Measurements from ENCODE around the gene ADGRV1. TPM values are rescaled to one million over a fixed set of nuclear protein-coding genes. Genes with fewer than 3 reads are reported as not detected.
"Not testable (repeated sequence)": the region's sequence is repeated elsewhere in the genome, so short reads cannot be mapped to it uniquely, and the experiment has no call there.

Gene ADGRV1
- total RNA-seq, 1 donor from 2014 or later: 1.7 TPM

DNA sequence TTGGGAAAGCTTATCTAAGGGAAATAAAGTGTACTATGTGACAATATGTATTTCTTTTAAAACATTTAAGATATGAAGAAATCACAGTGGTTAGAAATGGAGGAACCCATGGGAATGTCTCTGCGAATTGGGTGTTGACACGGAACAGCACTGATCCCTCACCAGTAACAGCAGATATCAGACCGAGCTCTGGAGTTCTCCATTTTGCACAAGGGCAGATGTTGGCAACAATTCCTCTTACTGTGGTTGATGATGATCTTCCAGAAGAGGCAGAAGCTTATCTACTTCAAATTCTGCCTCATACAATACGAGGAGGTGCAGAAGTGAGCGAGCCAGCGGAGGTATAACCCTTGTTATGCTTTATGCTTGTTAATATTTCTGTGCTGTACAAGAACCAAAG lies 69.9 kb downstream of the ADGRV1 start:
- intact Hi-C loops (cut with DNase I): no loop called here
- no peak for DNase-seq (ENCODE audit: low spot score)
- ATAC-seq: no peak

DNA sequence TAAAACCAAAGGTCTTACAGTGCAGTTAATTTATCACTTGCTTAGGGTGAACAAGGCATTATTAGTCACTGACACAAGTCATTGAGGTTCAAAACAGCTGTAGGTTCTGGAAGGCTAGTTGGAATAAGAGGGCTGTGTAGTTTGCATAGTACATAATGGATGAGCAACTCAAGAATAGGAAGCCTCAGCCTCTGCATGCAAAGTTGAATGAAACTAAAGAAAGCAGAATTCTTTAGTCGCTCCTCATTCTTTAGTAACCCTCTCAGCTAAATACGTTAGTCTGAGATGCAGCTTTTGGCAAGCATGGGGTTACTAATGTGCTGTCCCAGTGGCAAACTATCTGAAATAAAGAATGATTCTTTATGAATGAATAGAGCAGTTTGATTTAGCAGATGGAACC lies 74.2 kb downstream of the ADGRV1 start:
- DNase-seq (ENCODE audit: low spot score) (no peak), ATAC-seq (no peak)
- intact Hi-C loops (cut with DNase I): no loop called here

DNA sequence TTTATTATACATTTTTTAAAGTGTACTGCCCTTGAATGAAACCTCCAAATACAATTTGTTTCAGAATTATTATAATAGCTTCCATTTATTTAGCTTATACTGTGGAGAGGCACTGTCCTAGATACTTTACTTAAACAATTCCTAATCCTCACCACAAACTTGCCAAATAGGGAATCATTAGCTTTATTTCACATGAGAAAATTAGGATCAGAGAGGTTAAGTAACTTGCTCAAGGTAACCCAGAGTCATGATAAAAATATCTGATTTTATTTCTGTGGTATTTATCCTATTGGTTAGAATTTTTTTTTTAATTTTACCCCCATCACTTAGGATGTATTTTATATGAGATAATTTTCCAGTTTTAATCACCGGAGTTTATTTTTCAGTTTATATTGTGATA lies 78.4 kb downstream of the ADGRV1 start:
- no peak for DNase-seq (ENCODE audit: low spot score)
- intact Hi-C loops (cut with DNase I): no loop called here
- no peak for ATAC-seq

DNA sequence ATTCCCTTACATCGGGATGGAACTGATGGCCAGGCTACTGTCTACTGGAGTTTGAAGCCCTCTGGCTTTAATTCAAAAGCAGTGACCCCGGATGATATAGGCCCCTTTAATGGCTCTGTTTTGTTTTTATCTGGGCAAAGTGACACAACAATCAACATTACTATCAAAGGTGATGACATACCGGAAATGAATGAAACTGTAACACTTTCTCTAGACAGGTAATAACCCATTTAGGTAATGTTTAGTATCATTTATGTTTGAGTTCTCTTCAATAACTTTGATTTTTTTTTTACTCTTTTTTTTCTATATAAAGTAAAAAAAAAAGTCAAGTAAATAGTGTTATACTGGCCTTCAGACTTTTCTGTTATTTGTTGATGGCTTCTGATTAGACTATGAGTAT lies 79.1 kb downstream of the ADGRV1 start:
- DNase-seq (ENCODE audit: low spot score) (no peak), ATAC-seq (no peak)
- intact Hi-C loops (cut with DNase I): no loop called here

GRCh38 chr5:90638878-90639277 lies 80.3 kb downstream of the ADGRV1 start:
- no peak for DNase-seq (ENCODE audit: low spot score)
- ATAC-seq: no peak
- intact Hi-C loops (cut with DNase I): no loop called here

DNA sequence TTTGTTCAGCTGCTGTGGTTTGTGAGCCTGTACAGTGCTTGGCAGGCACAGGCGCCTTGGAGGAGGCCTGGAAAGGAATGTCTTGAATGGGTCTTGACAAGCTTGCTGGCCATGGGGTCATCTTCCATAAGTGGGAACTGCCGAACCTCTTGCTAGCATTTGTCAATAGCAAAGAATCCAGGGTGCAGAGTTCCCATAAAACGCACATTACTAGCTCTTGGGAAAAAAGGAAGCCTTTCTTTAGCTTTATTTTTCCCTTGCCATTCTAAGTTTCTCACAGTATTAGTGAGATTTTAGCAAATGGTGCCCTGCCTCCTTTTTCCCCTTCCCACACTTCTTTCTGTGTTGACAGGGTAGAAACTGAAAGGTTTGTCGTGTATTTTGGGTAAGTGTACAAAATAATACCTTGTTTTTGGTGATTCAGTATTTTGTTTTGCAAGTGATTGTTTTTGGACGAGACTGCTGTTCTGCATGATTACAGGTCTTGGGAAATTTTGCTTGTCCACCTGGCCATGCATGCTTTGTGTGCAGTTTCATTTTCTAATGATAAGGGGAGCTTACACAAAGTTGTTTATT lies 82.0 kb downstream of the ADGRV1 start:
- peak; percentile 81 for ATAC-seq
- intact Hi-C loops (cut with DNase I): no loop called here

GRCh38 chr5:90641528-90641927 lies 82.9 kb downstream of the ADGRV1 start:
- ATAC-seq (no peak), DNase-seq (ENCODE audit: low spot score) (no peak)
- intact Hi-C loops (cut with DNase I): no loop called here

More for the DNA sequence above, 82.0 kb downstream of the ADGRV1 start:
- DNase-seq (ENCODE audit: low spot score): no peak

GRCh38 chr5:90642706-90643229 lies 84.2 kb downstream of the ADGRV1 start:
- intact Hi-C loops (cut with DNase I): no loop called here
- ATAC-seq: no peak
- no peak for DNase-seq (ENCODE audit: low spot score)

GRCh38 chr5:90644132-90644531 lies 85.5 kb downstream of the ADGRV1 start:
- intact Hi-C loops (cut with DNase I): no loop called here
- ATAC-seq: no peak
- DNase-seq (ENCODE audit: low spot score): no peak

- DNase-seq (ENCODE audit: low spot score): no peak
- intact Hi-C loops (cut with DNase I): no loop called here
- peak; percentile 19 for ATAC-seq
Measured at GRCh38 chr5:90645024-90645610, 86.5 kb downstream of the ADGRV1 start.

DNA sequence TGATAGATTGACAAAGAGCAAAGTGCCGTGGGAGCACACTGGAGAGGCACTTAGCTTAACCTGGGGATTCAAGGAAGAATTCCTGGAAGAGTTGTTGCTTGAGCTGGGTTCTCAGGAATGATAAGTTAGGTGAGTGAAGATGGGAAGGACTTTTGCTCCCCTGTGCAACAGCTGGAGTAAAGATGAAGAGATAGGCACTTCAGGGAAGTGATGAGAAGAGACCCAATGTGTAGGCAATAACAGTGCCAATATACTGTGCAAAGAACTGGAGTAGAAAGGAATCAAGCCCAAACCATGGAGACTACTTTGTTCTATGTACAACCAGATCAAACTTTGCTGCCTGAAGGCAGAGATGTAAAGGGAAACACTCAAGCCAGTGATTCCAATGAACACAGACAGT lies 92.2 kb downstream of the ADGRV1 start:
- DNase-seq (ENCODE audit: low spot score) (no peak), ATAC-seq (no peak)
- intact Hi-C loops (cut with DNase I): no loop called here

DNA sequence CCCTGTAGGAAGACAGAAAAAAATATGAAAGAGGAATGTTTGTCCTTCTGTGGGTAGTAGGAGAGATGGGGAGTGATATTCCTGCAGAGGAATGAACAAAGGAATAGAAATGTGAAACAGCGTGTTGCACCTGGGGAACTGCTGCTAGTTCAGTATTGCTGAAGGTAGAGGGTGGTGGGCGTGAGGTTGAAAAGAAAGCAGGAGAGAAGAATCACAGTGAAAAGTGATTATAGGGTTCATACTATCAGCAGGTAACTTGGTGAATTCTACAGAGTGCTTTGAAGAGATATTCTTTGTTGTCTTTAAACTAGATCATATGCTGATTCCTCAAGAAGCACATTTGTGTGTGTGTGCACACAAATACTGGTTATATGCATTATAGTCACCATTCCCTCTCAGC lies 95.6 kb downstream of the ADGRV1 start:
- ATAC-seq (no peak), DNase-seq (ENCODE audit: low spot score) (no peak)
- intact Hi-C loops (cut with DNase I): no loop called here

GRCh38 chr5:90655423-90655822 lies 96.8 kb downstream of the ADGRV1 start:
- no peak for ATAC-seq
- no peak for DNase-seq (ENCODE audit: low spot score)
- intact Hi-C loops (cut with DNase I): no loop called here

- intact Hi-C loops (cut with DNase I): no loop called here
- DNase-seq (ENCODE audit: low spot score) (no peak), ATAC-seq (no peak)
Measured at GRCh38 chr5:90657030-90657429, 98.4 kb downstream of the ADGRV1 start.

GRCh38 chr5:90657788-90658187 lies 99.2 kb downstream of the ADGRV1 start:
- no peak for ATAC-seq
- intact Hi-C loops (cut with DNase I): no loop called here
- DNase-seq (ENCODE audit: low spot score): no peak

- DNase-seq (ENCODE audit: low spot score): no peak
- intact Hi-C loops (cut with DNase I): no loop called here
- ATAC-seq: no peak
Measured at GRCh38 chr5:90658620-90659019, 100.0 kb downstream of the ADGRV1 start.

DNA sequence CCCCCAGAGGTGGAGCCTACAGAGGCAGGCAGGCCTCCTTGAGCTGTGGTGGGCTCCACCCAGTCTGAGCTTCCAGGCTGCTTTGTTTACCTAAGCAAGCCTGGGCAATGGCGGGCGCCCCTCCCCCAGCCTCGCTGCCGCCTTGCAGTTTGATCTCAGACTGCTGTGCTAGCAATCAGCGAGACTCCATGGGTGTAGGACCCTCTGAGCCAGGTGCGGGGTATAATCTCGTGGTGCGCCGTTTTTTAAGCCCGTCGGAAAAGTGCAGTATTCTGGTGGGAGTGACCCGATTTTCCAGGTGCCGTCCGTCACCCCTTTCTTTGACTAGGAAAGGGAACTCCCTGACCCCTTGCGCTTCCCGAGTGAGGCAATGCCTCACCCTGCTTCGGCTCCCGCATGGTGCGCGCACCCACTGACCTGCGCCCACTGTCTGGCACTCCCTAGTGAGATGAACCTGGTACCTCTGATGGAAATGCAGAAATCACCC lies 109.5 kb downstream of the ADGRV1 start:
- intact Hi-C loops (cut with DNase I); ATAC-seq; DNase-seq (ENCODE audit: low spot score): not testable (repeated sequence)

GRCh38 chr5:90675222-90675621 lies 116.6 kb downstream of the ADGRV1 start:
- no peak for ATAC-seq
- intact Hi-C loops (cut with DNase I): no loop called here
- no peak for DNase-seq (ENCODE audit: low spot score)

- ATAC-seq: no peak
- intact Hi-C loops (cut with DNase I): no loop called here
- no peak for DNase-seq (ENCODE audit: low spot score)
Measured at GRCh38 chr5:90680921-90681563, 122.4 kb downstream of the ADGRV1 start.

GRCh38 chr5:90682278-90682677 lies 123.7 kb downstream of the ADGRV1 start:
- ATAC-seq (no peak), DNase-seq (ENCODE audit: low spot score) (no peak)
- intact Hi-C loops (cut with DNase I): no loop called here
